Subcutaneous adipose tissue (tissue), 4 donors: ENCODE data around the gene RBMS3. TPM values are rescaled to one million over a fixed set of nuclear protein-coding genes. Genes with fewer than 3 reads are reported as not detected.

ENCODE experiments used
- small RNA-seq: library from RNA; depleted of rRNA; stranded (forward); fragments of <200 nt; gene quantifications from one replicate; pipeline ENCODE3, GENCODE V24; 2016
- total RNA-seq, 4 donors: library from RNA; depleted of rRNA; stranded (reverse); fragments of >200 nt; gene quantifications; one replicate each; pipeline ENCODE4 v1.1.0, GENCODE V29; 2016
- TF ChIP-seq, protein P1 (sequence below): fragments of 450-650 bp; IDR thresholded peaks from one replicate; pipeline ENCODE4 v1.5.1; 2016; ENCODE audit warnings: low read depth, mild to moderate bottlenecking, control low read depth, antibody characterized with exemption, moderate library complexity

RBMS3 gene
- total RNA-seq, 4 donors from 2014 or later, result 98.6 to 171 (median 117) TPM

DNA sequence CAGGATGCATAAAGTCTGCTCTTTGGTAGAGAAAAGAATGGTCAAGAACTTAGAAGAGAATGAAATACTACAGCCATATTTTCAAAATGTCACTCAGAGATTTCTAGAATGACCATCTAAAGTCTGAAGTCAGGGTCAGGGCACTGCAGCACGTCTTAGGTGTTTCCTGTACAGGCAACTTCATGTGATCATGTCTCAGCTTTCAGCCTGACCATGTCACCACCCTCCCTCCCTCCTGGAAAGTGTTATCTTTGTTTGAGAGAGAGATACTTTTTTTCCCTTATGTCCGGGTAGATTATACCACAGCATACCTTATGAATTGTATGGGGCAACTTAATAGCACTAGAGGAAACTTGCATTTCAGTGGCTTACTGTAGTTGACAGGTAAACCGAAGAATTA, 767.6 kb downstream of the RBMS3 start:
- TF ChIP-seq, protein P1, sequence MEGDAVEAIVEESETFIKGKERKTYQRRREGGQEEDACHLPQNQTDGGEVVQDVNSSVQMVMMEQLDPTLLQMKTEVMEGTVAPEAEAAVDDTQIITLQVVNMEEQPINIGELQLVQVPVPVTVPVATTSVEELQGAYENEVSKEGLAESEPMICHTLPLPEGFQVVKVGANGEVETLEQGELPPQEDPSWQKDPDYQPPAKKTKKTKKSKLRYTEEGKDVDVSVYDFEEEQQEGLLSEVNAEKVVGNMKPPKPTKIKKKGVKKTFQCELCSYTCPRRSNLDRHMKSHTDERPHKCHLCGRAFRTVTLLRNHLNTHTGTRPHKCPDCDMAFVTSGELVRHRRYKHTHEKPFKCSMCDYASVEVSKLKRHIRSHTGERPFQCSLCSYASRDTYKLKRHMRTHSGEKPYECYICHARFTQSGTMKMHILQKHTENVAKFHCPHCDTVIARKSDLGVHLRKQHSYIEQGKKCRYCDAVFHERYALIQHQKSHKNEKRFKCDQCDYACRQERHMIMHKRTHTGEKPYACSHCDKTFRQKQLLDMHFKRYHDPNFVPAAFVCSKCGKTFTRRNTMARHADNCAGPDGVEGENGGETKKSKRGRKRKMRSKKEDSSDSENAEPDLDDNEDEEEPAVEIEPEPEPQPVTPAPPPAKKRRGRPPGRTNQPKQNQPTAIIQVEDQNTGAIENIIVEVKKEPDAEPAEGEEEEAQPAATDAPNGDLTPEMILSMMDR, result no peak

DNA sequence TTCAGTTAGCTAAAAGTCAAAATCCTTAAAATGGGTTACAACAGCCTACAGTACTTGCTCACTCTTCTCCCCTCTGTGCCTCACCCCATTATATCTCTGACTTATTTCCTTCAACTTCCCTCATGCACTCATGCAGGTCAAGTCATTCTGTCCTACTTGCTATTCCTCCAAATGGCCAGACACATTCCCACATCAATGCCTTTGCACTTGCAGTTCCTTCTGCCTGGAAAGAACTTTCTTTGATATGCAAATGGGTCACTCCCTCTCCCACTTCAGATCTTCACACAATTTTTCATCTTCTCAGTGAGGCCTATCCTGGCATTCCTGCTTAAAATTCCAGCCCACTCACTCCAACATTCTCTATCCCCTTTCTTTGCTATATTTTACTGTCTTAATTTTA, 778.4 kb downstream of the RBMS3 start:
- TF ChIP-seq, protein P1, result no peak

Small RNAs within 50 kb of the gene (small RNA-seq; reads per million reads assigned to genes)
- gene MTND4LP9, result not detected
